GM19240 (cell line): ENCODE data around the gene BRINP1.

ENCODE experiments used
- DNase-seq: peaks from one replicate; pipeline ENCODE4 v3.0.0; 2011; ENCODE audit warnings: low spot score; ENCODE audit not compliant: insufficient read length

Gene BRINP1

DNA sequence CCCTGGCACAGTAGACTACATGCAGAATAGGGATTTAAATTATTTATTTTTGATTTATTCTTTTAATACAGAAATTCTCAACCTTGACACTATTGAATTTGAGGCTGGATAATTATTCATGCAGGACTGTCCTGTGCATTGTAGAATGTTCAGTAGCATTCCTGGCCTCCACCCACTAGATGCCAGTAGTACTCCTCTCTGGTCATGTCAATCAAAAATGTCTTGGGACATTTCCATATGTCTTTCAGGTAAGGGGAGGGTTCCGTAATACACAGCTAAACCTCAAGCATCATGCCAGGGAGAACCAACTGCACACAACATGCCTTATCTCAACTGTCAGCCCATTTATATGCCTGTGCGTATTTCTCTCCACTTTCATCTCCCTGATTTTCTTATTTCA lies 231.8 kb downstream of the BRINP1 start:
- DNase-seq: no peak

DNA sequence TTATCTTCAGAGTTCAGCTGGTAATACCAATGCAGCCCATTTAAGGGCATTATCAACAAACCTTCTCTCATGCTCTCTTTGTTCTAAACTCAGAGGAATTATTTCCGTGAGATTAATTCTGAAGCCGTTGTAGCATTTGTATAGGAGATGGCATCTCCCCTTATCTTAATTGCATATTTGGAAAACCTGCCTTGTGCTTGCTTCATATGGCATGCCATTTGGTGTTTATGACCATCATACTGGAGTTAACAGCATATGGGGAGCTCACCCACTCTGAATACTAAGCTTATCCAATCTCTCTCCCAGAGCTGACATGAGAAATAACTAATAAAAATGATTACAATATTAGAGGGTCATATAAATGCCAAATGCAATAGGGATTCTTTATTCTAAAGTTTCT lies 243.2 kb downstream of the BRINP1 start:
- DNase-seq: no peak

DNA sequence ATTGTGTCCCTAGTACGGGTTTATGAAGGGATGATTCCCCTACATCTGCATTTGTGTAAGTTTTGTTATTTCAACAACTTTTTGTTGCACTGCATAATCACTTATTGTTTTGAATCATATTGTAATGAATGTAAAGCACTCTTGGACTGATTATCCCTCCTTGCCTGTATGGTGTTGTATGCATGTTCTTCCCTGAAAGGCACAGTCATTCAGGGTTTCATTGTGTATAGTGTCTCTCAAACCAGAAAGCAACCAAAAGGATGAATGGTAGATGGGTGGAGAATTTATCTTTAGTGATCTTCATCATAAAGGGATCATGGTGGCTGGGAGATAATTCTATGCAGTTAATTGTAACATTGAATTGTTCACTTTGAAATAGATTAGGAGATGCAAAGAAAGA lies 247.3 kb downstream of the BRINP1 start:
- DNase-seq: no peak

DNA sequence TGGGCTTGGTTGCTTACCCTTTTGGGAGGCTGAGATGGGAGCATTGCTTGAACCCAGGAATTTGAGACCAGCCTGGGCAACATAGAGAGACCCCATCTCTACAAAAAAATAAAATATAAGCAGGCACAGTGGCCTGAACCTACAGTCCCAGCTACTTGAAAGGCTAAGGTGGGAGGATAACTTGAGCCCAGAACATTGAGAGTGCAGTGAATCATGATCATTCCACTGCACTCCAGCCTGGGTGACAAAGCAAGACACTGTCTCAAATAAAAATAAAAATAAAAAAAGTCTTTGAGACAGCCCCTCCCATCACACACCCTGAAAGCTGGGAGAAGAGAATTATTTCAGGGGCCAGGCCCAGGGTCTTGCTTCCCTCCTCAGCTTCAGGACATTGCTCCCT lies 251.8 kb downstream of the BRINP1 start:
- DNase-seq: no peak
